D341Med (cell line): ENCODE results near the gene RHPN2.
"Not testable (repeated sequence)": the region's sequence is repeated elsewhere in the genome, so short reads cannot be mapped to it uniquely, and the experiment has no call there.

Source experiments
- DNase-seq: peaks from one replicate; pipeline ENCODE4 v3.0.0; 2012; ENCODE audit warnings: low spot score

RHPN2 gene

DNA sequence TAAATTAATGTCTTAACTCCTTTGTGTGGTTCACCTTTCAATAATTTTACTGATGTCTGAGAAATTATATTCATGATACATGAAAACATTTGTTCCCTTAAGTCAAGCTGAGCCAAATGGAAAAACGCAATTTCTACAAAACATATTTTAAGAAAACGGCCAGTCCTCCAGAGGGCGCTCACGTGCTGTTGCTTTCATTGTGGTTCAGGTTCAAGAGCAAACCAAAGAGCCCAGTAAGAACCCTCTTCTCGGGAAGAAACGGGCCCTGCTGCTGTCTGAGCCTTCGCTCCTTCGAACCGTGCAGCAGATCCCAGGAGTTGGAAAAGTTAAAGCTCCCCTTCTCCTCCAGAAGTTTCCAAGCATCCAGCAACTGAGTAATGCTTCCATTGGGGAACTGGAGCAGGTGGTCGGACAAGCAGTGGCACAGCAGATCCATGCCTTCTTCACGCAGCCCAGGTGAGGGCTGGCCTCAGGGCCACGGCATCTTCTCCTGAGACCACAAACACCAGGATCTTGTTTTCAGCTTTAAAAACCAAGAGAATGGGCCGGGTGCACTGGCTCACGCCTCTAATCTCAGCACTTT lies 88.4 kb downstream of the RHPN2 start:
- peak; percentile 76 for DNase-seq

DNA sequence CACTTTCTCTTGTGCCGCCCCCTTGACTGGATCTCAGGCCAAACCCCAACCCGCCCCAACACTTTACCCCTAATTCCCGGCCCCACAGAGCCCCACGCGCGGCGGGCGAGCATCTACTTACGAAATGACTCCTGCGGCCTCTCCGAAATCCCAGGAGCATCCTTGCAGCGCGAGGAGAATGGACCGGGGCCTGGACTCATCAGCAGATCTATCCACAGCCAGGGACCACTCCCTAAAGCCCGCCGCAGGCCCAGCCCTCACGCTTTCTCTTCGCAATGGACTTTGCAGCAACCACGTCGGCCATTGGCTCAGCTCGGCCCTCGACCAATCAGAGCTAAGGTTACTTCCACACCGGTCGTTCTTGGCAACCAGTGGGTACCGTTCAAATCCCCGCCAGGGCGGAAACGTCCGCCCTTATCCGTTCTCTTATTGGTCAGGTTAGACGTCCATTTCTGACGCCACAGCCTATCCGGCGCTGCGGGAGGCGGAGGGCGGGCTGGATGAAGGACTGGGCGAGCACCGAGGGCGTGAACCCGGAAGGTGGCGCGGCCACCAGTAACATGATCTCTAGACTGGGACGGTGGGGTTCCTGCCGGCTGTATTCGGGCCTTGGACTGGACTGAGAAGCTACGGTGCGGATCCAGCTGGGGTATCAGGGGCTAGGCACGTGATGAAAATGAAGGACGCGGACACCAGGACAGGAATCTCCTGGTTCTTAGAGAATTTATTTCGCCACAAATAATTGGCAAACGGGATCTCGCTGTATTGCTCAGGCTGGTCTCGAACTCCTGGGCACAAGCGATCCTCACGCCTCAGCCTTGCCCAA lies 92.8 kb downstream of the RHPN2 start, which contains the start of the genes CEP89 and FAAP24:
TSS of gene CEP89 (minus strand) at position 244 of the 826 bp plus-strand sequence. CDS start at position 160, 84 bp downstream.
TSS of gene FAAP24 (plus strand) at position 528 of the 826 bp plus-strand sequence. CDS start 955 bp downstream, outside the sequence.
- peak; percentile 98 for DNase-seq

DNA sequence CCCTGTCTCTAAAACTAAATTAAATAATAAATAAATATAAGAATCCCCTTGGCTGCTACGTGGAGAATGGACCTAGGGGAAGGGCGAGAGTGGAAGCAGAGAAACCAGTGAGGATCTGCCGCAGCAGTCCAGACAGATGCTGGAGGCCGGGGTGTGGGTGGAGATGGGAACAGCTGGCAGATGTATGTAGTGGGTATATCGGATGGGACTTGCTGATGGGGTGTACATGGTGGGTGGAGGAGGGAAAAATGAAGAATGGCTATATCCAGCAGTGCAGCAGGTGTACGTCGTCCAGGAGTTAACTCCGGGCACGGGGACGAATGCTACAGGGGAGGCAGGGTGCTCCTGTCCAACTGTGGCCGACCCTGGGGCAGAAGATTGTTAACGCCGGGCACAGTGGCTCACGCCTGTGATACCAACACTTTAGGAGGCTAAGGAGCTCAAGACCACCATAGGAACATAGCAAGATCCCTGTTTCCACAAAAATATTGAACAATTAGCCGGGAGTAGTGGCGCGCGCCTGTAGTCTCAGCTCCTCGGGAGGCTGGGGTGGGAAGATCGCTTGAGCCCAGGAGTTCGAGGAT lies 93.6 kb downstream of the RHPN2 start:
- no peak for DNase-seq

DNA sequence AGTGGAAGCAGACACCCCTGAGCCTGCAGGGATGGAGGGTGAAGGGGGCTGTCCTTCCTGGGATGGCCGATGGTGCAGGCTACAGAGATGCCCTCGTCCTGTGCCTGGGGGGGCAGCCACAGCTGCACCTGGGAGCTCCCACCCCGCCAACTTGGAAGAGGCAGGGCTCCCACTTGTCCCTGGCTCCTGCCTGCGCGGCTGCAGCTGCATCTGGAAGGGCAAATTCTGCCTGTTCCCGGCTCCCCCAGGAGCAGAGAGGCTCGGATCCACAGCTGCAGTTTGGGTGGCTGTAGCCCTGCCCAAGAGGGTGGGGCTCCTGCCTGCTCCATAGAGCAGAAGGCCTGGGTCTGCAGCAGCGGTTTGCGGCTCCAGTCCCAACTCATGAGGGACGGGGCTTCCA lies 95.1 kb downstream of the RHPN2 start:
- DNase-seq, result no peak

DNA sequence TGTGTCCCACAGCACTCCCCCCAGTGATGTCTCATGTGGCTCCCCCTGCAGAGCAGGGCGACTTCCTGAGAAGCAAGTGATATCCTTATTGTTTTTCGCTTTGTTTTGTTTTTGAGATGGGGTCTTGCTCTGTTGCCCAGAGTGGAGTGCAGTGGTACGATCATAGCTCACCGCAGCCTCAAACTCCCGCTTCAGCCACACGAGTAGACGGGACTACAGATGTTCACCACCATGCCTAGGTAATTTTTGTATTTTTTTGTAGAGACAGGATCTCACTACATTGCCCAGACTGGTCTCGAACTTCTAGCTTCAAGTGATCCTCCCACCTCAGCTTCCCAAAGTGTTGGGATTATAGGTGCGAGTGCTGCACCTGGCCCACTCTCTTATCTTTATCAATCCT lies 97.9 kb downstream of the RHPN2 start:
- no peak for DNase-seq

DNA sequence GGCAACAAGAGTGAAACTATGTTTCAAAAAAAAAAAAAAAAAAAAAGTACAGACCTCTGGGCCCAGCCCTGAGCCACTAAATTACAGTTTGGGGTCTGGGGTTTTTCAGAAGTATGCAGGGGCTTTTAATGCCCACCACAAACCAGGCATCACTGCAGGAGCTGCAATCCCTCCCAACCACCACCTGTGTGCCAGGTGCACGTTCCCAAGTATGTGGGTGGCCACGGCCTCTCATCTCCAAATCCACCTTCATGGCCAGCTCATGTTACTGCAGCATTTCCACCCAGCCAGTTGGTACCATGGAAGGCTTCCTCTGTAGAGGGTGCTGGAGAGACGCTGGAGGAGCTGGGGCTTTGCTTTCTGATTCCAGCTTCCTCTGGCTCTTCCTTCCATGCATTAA lies 119.4 kb downstream of the RHPN2 start:
- no peak for DNase-seq

DNA sequence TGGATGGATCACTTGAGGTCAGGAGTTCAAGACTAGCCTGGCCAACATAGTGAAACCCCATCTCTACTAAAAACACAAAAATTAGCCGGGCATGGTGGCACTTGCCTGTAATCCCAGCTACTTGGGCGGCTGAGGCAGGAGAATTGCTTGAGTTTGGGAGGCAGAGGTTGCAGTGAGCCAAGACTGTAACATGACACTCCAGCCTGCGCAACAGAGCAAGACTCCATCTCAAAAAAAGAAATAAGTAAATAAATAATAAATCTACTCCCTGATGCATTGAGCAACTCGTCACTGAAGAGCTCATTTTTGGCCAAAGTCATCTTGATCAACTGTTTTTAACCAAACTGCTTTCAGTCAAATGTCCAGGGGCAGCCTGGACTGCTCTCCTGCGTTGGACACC lies 123.4 kb downstream of the RHPN2 start:
- DNase-seq, result not testable (repeated sequence)

DNA sequence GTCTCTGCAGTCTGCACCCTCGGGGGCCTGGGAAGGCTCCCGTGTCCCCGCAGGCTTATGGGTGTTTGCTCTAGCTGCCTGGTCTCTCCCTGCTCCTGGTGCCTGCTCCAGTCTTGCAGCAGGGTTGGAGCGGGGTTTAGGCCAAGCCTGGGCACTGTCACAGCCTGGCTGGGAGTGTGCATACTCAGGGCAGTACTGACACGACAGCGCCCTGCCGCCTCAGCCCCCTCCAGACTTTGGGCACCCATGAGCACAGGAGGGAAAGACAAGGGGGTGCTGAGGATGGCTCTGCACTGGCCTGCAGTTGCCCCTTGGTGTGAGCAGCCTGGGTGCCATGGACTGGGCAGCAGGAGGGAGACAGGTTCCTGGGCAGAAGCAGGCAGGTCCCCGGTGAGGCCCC lies 128.6 kb downstream of the RHPN2 start:
- DNase-seq, result no peak

DNA sequence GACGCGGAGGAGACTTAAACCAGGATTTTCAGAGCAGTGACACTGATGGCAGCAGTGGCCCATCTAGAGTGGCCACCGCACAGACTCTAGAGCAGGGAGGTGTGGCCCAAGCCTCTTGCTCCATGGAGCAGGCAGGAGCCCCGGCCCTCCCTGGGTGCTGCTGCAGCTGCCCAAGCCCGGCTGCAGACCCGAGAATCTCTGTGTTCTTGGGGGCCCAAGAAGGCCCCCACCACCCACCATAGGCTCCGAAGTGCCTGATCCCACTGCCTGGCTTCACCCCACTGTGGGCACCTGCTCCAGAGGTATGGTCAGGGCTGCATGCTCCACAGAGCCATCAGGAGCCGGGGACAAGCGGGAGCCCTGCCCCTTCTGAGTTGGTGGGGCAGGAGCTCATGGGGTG lies 129.1 kb downstream of the RHPN2 start:
- DNase-seq, result no peak

DNA sequence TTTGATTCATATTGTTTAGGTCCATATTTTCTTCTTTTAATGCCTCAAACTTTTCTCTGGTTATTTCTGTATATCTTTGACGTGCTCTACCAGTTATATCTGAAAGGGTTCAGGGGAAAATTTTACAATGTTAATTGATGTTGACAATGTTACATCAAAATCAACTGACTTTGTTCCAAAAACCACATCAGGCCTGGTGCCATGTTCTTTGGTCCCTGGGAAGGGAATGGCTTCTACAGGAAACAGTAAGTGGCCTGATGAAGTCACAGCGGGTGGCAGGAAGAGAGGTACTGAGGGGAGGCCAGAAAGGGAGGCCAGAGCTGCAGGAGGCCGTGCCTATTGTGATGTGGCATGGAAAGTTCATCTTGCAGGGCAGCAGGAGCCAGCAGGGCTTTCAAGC lies 131.1 kb downstream of the RHPN2 start:
- DNase-seq, result no peak

DNA sequence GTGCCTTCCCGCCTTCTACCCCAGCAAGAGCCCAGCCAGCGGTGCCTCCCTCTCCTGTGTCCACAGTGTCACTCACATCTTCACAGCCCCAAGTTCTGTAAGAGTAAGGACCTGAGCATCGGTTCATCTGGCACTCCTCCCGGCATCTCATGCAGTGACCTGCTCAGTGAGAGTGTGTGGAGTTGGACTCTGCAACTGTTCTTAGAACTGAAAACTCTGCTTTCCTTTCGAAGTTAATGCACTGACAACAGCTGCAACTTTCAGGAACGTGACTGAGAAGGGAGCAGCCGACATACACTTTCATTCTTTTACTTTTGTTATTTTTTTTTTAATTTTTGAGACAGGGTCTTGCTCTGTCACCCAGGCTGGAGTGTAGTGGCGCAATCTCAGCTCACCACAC lies 134.1 kb downstream of the RHPN2 start:
- DNase-seq, result no peak

DNA sequence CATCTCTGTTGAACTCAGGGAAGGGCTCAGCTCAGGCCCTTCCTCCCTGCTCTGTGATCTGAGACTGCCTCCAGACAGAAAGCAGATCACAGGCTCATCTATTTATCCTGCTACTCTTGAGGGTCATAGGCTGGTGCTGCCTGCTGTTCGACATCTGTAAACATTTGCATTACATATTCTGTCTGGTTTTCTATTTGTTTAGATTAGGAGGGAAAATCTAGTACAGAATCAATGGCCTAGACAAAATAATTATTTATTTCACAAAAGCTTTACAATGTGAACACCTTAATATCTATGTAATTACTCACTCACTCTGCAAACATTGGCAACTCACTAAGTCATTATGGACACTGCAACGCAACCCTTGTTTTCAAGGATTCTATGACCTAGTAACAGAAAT lies 135.9 kb downstream of the RHPN2 start:
- DNase-seq, result no peak
